Ectodermal cell (in vitro differentiated cells): ENCODE results near the gene LPAR4.
A peak's percentile ranks its signal among the peaks of the same experiment; 100 is the strongest.
"Not testable (repeated sequence)": the region's sequence is repeated elsewhere in the genome, so short reads cannot be mapped to it uniquely, and the experiment has no call there.

Experiments
- H3K27ac ChIP-seq: 2 replicates; pipeline ENCODE4 v1.7.0; 2013; ENCODE audit warnings: mild to moderate bottlenecking, low read depth, low read length; ENCODE audit not compliant: insufficient read depth, poor library complexity, severe bottlenecking
- H3K27me3 ChIP-seq: 2 replicates; pipeline ENCODE4 v1.7.0; 2013; ENCODE audit warnings: mild to moderate bottlenecking, low read length; ENCODE audit not compliant: insufficient read depth, control insufficient read depth, poor library complexity, severe bottlenecking
- H3K36me3 ChIP-seq: one replicate; pipeline ENCODE4 v1.7.0; 2013; ENCODE audit warnings: low read length; ENCODE audit not compliant: control insufficient read depth, insufficient read depth
- H3K4me1 ChIP-seq: one replicate; pipeline ENCODE4 v1.7.0; 2013; ENCODE audit warnings: low read length; ENCODE audit not compliant: control insufficient read depth, insufficient read depth
- H3K4me3 ChIP-seq: 2 replicates; pipeline ENCODE4 v1.7.0; 2013; ENCODE audit warnings: low read depth, low read length, control low read depth; ENCODE audit not compliant: insufficient read depth
- H3K9me3 ChIP-seq: 2 replicates; pipeline ENCODE4 v1.7.0; 2013; ENCODE audit warnings: mild to moderate bottlenecking, low read length, moderate library complexity; ENCODE audit not compliant: control insufficient read depth
- WGBS, 2 experiments: methylation state at CpG; one replicate each; pipeline ENCODE4 v1.1.7; 2013; ENCODE audit warnings: missing lambda C conversion rate in 2 of 2; 5-methylcytosine and 5-hydroxymethylcytosine counted together

The LPAR4 gene

GRCh38 chrX:78754917-78755316, 7.4 kb downstream of the LPAR4 start:
- H3K27me3 ChIP-seq: no peaks in the 10 kb centered on the region
- H3K27ac ChIP-seq: no peak overlapping the region
- 93 to 98% methylated on average over 3 to 5 of the region's 5 CpGs for WGBS, 2 experiments
- no peaks in the 10 kb centered on the region for H3K9me3 ChIP-seq
- no peaks in the 10 kb centered on the region for H3K36me3 ChIP-seq
- H3K4me1 ChIP-seq: no peaks in the 10 kb centered on the region
- no peak overlapping the region for H3K4me3 ChIP-seq

DNA sequence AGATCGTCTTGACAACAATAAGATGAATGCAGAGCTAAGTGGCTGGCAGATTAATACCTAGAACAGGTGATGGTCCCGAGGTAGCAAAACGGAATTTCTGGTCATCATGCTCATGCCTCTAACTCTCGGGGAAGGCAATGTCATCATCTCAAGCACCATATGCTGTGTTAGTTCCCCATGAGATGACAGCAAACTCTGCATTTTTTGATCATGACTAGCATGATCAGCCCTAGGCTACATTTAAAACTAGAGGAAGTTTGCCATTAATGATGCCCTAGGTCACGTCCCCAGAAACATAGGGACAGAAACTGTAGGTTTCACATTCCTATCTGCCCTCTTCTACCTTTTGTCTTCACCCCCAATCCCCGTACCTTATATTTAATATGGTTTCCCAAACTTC, 11.6 kb downstream of the LPAR4 start:
- Histone ChIP-seq H3K36me3 (no peaks in the 10 kb centered on the region), H3K27me3 (no peaks in the 10 kb centered on the region), H3K4me3 (no peak overlapping the region), H3K27ac (no peak overlapping the region), H3K4me1 (no peaks in the 10 kb centered on the region), H3K9me3 (no peaks in the 10 kb centered on the region)
- WGBS, 2 experiments: 89 to 93% methylated on average over 6 of the region's 6 CpGs

- H3K36me3 ChIP-seq: no peaks in the 10 kb centered on the region
- H3K4me1 ChIP-seq: peaks cover 6% of the 10 kb centered on the region
- no peaks in the 10 kb centered on the region for H3K27me3 ChIP-seq
- H3K9me3 ChIP-seq: no peaks in the 10 kb centered on the region
- peak overlapping the region; percentile 50 for H3K27ac ChIP-seq
- 88 to 89% methylated on average over 1 of the region's 2 CpGs for WGBS, 2 experiments
- H3K4me3 ChIP-seq: no peak overlapping the region
Measured at GRCh38 chrX:78769101-78769755, 21.7 kb downstream of the LPAR4 start.

DNA sequence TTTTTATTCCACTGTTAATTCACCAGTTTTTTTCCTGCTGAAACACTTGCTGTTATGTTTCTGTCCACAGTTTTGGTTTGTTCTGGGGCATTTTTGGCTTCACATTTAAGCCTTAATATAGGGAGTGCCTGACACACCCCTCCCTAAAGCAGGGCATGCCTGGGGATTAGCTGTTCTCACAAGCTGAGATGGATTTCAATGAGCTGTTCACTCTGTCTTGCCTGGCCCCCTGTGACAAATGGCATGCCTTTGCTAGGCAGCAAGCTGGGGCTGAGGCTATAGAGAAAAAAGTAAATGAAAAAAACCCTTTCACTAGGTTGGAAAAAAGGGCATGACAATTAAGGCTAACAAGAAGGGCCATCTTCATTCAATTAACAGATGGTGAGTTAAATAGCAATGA, 22.4 kb downstream of the LPAR4 start:
- Histone ChIP-seq H3K4me3 (no peak overlapping the region), H3K36me3 (no peaks in the 10 kb centered on the region), H3K9me3 (no peaks in the 10 kb centered on the region), H3K4me1 (peaks cover 6% of the 10 kb centered on the region), H3K27me3 (no peaks in the 10 kb centered on the region), H3K27ac (peak overlapping the region; percentile 50)

DNA sequence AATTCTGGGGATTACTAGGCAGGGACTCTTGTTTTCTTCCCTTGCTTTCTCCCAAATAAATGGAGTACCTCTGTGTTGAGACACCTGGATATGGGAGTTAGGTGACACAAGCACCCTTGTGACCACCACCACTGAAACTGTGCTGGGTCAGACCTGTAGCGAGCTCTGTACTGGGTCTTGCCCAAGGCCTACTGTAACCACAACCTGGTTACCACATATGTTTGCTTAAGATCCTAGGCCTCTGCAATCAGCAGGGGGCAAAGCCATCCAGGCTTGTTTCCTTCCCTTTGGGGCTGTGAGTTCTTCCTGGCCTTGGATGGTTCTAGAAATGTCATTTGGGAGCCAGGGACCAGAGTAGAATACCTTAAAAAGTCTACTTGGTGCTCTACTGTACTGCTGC, 49.4 kb downstream of the LPAR4 start:
- no peak overlapping the region for H3K4me3 ChIP-seq
- no peaks in the 10 kb centered on the region for H3K9me3 ChIP-seq
- H3K27ac ChIP-seq: no peak overlapping the region
- H3K27me3 ChIP-seq: no peaks in the 10 kb centered on the region
- H3K4me1 ChIP-seq: no peaks in the 10 kb centered on the region
- 87 to 92% methylated on average over 1 of the region's 1 CpG for WGBS, 2 experiments
- H3K36me3 ChIP-seq: no peaks in the 10 kb centered on the region

DNA sequence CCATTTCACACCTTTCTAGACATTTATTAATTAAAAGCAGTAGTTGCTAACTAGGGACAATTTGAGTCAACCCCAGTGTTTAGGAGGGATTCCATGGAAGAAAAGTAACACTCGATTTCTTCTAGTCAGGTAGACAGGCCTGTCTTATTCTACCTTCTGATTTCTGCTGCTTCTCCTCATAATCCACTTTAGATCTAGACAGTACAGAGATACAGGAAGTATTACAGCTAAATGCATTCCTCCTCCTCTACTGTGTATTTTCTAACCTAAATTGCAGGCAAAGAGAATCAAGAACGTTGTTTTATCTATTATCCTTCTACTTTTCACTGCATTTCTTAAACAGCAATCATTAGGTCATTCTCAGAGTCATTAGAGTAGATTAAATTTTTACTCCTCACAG, 52.6 kb downstream of the LPAR4 start:
- Histone ChIP-seq H3K9me3 (no peaks in the 10 kb centered on the region), H3K4me3 (no peak overlapping the region), H3K4me1 (no peaks in the 10 kb centered on the region), H3K27me3 (no peaks in the 10 kb centered on the region), H3K36me3 (no peaks in the 10 kb centered on the region), H3K27ac (no peak overlapping the region)
- 90 to 95% methylated on average over 2 of the region's 2 CpGs for WGBS, 2 experiments

DNA sequence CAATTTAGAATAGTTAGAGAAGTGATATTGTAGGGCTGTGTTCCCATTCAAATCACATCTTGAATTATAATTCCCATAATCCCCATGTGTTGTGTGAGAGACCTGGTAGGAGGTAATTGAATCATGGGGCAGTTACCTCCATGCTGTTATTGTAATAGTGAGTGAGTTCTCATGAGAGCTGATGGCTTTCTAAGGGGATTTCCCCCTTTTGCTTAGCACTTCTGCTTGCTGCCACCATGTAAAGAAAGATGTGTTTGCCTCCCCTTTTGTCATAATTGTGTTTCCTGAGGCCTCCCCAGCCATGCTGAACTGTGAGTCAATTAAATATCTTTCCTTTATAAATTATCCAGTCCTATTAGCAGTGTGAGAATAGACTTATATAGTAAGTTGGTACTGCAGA, 53.2 kb downstream of the LPAR4 start:
- no peaks in the 10 kb centered on the region for H3K9me3 ChIP-seq
- H3K27me3 ChIP-seq: no peaks in the 10 kb centered on the region
- H3K36me3 ChIP-seq: no peaks in the 10 kb centered on the region
- H3K4me3 ChIP-seq: no peak overlapping the region
- no peaks in the 10 kb centered on the region for H3K4me1 ChIP-seq
- no peak overlapping the region for H3K27ac ChIP-seq

DNA sequence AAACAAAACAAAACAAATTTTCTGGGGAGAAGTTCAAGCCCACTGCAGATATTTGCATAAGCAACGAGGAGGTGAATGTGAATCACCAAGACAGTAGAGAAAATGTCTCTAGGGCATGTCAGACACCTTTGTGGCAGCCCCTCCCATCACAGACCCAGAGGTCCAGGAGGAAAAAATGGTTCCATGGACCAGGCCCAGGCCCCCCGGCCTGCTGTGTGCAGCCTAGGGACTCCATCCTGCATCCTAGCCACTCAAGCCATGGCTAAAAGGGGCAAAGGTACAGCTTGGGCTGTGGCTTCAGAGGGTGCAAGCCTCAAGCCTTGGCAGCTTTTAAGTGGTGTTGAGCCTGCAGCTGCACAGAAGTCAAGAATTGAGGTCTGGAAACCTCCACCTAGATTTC, 54.0 kb downstream of the LPAR4 start:
- no peak overlapping the region for H3K4me3 ChIP-seq
- H3K9me3 ChIP-seq: no peaks in the 10 kb centered on the region
- H3K36me3 ChIP-seq: no peaks in the 10 kb centered on the region
- WGBS, 2 experiments: 90 to 92% methylated on average over 2 of the region's 2 CpGs
- H3K27ac ChIP-seq: no peak overlapping the region
- H3K27me3 ChIP-seq: no peaks in the 10 kb centered on the region
- H3K4me1 ChIP-seq: no peaks in the 10 kb centered on the region

GRCh38 chrX:78802526-78802925, 55.0 kb downstream of the LPAR4 start:
- H3K4me3 ChIP-seq, H3K27ac ChIP-seq: not testable (repeated sequence)
- WGBS, 2 experiments: 100% methylated on average over 1 to 2 of the region's 3 CpGs

More at GRCh38 chrX:78802526-78802925, 55.0 kb downstream of the LPAR4 start:
- H3K27me3 ChIP-seq, H3K36me3 ChIP-seq, H3K9me3 ChIP-seq, H3K4me1 ChIP-seq: not testable (repeated sequence)
